ENCODE data around the gene NATD1. TPM values are rescaled to one million over a fixed set of nuclear protein-coding genes. Genes with fewer than 3 reads are reported as not detected.

NATD1 gene
- polyA plus RNA-seq, 2 of the 4 experiments (the other 2 are of a cell fraction) = 1.1 to 1.6 TPM

- no peak for ATAC-seq
- Histone ChIP-seq H3K9me3 (no peaks in the 10 kb centered on the region), H3K4me3 (no peak overlapping the region), H3K4me1 (no peaks in the 10 kb centered on the region), H3K4me2 (no peak overlapping the region), H3K27ac (no peak overlapping the region)
- WGBS (ENCODE audit: missing lambda C conversion rate) = 82% methylated on average over 3 of the region's 4 CpGs
- TF ChIP-seq RNF2 (IDR thresholded peaks at IDR 0.05; ENCODE audit: borderline replicate concordance, low read depth) (no peak), BHLHE40 (IDR thresholded peaks at IDR 0.05; ENCODE audit: low read depth, low read length) (no peak)
- no peak for DNase-seq (ENCODE audit: low read depth in 1 of 2, low spot score in 1 of 2)
- FAIRE-seq = no peak
- ChIA-PET POLR2A (no interaction called here), CTCF (interaction anchor here (0.5 to 8.2 kb wide), 6 partner anchors 8 to 265 kb away, joined by 3 to 52 read pairs (median 6); no protein-coding TSS in a partner anchor)
Measured at GRCh38 chr17:21248500-21248899, 4.7 kb downstream of the NATD1 start.

- ChIA-PET POLR2A (no interaction called here), CTCF (interaction anchor here (8.2 kb wide), 1 partner anchor 8 kb away, joined by 52 read pairs; no protein-coding TSS in a partner anchor)
- DNase-seq (ENCODE audit: low read depth in 1 of 2, low spot score in 1 of 2) = no peak
- 73% methylated on average over 12 of the region's 12 CpGs for WGBS (ENCODE audit: missing lambda C conversion rate)
- Histone ChIP-seq H3K4me2 (no peak overlapping the region), H3K4me1 (no peaks in the 10 kb centered on the region), H3K4me3 (no peak overlapping the region), H3K9me3 (no peaks in the 10 kb centered on the region), H3K27ac (no peak overlapping the region)
- no peak for TF ChIP-seq MAFK (IDR thresholded peaks at IDR 0.05; ENCODE audit: partially characterized antibody)
- TF ChIP-seq CHD2 (IDR thresholded peaks at IDR 0.05; ENCODE audit: low read length, partially characterized antibody) = no peak
- TF ChIP-seq ESRRA (IDR thresholded peaks at IDR 0.05; ENCODE audit: borderline replicate concordance, low read length) = no peak
- no peak for TF ChIP-seq NFE2L2 (conservative IDR thresholded peaks at IDR 0.05; ENCODE audit: low read length)
- TF ChIP-seq TP53 (CRISPR knock-in tag; IDR thresholded peaks at IDR 0.05) = no peak
- TF ChIP-seq POLR2AphosphoS2 (conservative IDR thresholded peaks at IDR 0.05; ENCODE audit: low read length) = no peak
- TF ChIP-seq USF2 (IDR thresholded peaks at IDR 0.05) = no peak
- no peak for TF ChIP-seq REST (IDR thresholded peaks at IDR 0.05)
- TF ChIP-seq EHMT2 (IDR thresholded peaks at IDR 0.05; ENCODE audit: low read depth) = no peak
- no peak for TF ChIP-seq RCOR1 (IDR thresholded peaks at IDR 0.05; ENCODE audit: low read depth, low read length)
- peak in 1 of 2 experiments; percentile 4; a peak in 1 of 6 replicates for ATAC-seq
- FAIRE-seq = no peak
Measured at GRCh38 chr17:21247552-21248258, 5.5 kb downstream of the NATD1 start.

GRCh38 chr17:21246698-21247097 is 6.5 kb downstream of the NATD1 start:
- no peak overlapping the region for H3K4me2 ChIP-seq
- H3K9me3 ChIP-seq = no peaks in the 10 kb centered on the region
- H3K4me3 ChIP-seq = no peak overlapping the region
- DNase-seq (ENCODE audit: low read depth in 1 of 2, low spot score in 1 of 2) (no peak), ATAC-seq (no peak), FAIRE-seq (no peak)
- ChIA-PET CTCF (no interaction called here), POLR2A (interaction anchor here (0.7 kb wide), 1 partner anchor 445 kb away, joined by 3 read pairs; no protein-coding TSS in a partner anchor)
- TF ChIP-seq KDM1A (IDR thresholded peaks at IDR 0.05; ENCODE audit: low read depth) (0 out of 2 replicates have a peak, but pooled peaks have one; percentile 50), MAX (IDR thresholded peaks at IDR 0.05) (no peak), FOXS1 (CRISPR knock-in tag; IDR thresholded peaks at IDR 0.05) (no peak)
- H3K27ac ChIP-seq = no peak overlapping the region
- 83% methylated on average over 4 of the region's 4 CpGs for WGBS (ENCODE audit: missing lambda C conversion rate)
- no peaks in the 10 kb centered on the region for H3K4me1 ChIP-seq

All from A549 (cell line).